Right ventricle myocardium superior (tissue), 1 donor: ENCODE results near the gene TOM1L2. TPM values are rescaled to one million over a fixed set of nuclear protein-coding genes. Genes with fewer than 3 reads are reported as not detected.

Source experiments
- ATAC-seq: fragments of 200-7000 bp; cut with Tn5 transposase; one replicate; pipeline ENCODE4 v1.9.1; 2020; ENCODE audit warnings: mild to moderate bottlenecking; ENCODE audit not compliant: poor library complexity
- DNase-seq: peaks from one replicate; pipeline ENCODE4 v3.0.0-alpha.2; 2020
- intact Hi-C: fragments of 100-400 bp; cut with DNase I; formaldehyde crosslinking; loops from one replicate; pipeline ENCODE4 v1.11.2; 2022
- microRNA-seq: library from miRNA; unstranded; fragments of <30 nt; microRNA quantifications from one replicate; pipeline ENCODE4 v1.2.0, GENCODE V29; 2020
- total RNA-seq: library from RNA; stranded (reverse); fragmentation: NEBNext Ultra II Directional; extraction: Animal tissue kit (Norgen Biotek cat#: 25700); gene quantifications from one replicate; pipeline ENCODE4 v1.2.1, GENCODE V29; 2021
- donor health status: DM: no; HTN: yes; CAD: no; lungs with severe emphysema.

TOM1L2 gene
- total RNA-seq, 1 donor from 2014 or later, result 253 TPM

- DNase-seq (no peak), ATAC-seq (no peak)
- intact Hi-C loops, result no loop called here
These were observed 175.5 kb downstream of the TOM1L2 start for GRCh38 chr17:17796787-17797061.

GRCh38 chr17:17795946-17796786 lies 176.0 kb downstream of the TOM1L2 start:
- DNase-seq (no peak), ATAC-seq (no peak)
- intact Hi-C loops, result no loop called here

DNA sequence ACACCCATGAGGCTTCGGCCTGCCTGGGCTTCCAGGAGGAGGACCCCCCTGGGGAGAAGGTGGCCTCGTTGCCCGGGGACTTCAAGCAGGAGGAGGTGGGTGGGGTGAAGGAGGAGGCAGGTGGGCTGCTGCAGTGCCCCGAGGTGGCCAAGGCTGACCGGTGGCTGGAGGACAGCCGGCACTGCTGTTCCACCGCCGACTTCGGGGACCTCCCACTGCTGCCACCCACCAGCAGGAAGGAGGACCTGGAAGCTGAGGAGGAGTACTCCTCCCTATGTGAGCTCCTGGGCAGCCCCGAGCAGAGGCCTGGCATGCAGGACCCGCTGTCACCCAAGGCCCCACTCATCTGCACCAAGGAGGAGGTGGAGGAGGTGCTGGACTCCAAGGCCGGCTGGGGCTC lies 176.9 kb downstream of the TOM1L2 start:
- no peak for ATAC-seq
- intact Hi-C loops, result no loop called here
- DNase-seq, result no peak

DNA sequence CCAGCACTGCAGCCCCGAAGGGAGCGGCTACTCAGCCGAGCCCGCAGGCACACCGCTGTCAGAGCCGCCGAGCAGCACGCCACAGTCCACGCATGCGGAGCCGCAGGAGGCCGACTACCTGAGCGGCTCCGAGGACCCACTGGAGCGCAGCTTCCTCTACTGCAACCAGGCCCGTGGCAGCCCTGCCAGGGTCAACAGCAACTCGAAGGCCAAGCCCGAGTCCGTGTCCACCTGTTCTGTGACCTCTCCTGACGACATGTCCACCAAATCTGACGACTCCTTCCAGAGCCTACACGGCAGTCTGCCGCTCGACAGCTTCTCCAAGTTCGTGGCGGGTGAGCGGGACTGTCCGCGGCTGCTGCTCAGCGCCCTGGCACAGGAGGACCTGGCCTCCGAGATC lies 177.8 kb downstream of the TOM1L2 start:
- no peak for DNase-seq
- intact Hi-C loops, result no loop called here
- ATAC-seq, result no peak

Small RNA genes lying within 50 kb of the gene (microRNA-seq; reads per million reads assigned to microRNA genes)
- 12.6 reads per million, percentile 29 among the genes with 10 or more reads in this experiment for gene MIR33B
- gene MIR6777, result not detected

Other genes with a start within 250 kb of the TOM1L2 start
- gene SREBF1, start 135.4 kb downstream of the TOM1L2 start, total RNA-seq, result 14.7 TPM
- 1.4 TPM for gene DRC3, start 462 bp upstream of the TOM1L2 start, total RNA-seq
- 34.1 TPM for gene ATPAF2, start 66.8 kb upstream of the TOM1L2 start, total RNA-seq
- gene GID4, start 67.0 kb upstream of the TOM1L2 start, total RNA-seq, result 18.9 TPM
- gene DRG2, start 115.5 kb upstream of the TOM1L2 start, total RNA-seq, result 20.2 TPM
- gene MYO15A, start 136.4 kb upstream of the TOM1L2 start, total RNA-seq, result 0.11 TPM
- 179 TPM for gene ALKBH5, start 211.4 kb upstream of the TOM1L2 start, total RNA-seq